Liver (tissue), 9 donors: Measurements from ENCODE around the gene OOSP4B. TPM values are rescaled to one million over a fixed set of nuclear protein-coding genes. Genes with fewer than 3 reads are reported as not detected.

Experiments
- DNase-seq: peaks from one replicate; pipeline ENCODE4 v3.0.0-alpha.2; 2017; ENCODE audit warnings: low spot score
- H3K27ac ChIP-seq, 2 donors: one replicate each; pipeline ENCODE4 v1.7.0; 2013; ENCODE audit warnings: inconsistent platforms in 2 of 2, low read length in 2 of 2, control low read depth in 1 of 2, low read depth in 1 of 2, mild to moderate bottlenecking in 1 of 2
- H3K27me3 ChIP-seq, 4 donors: one replicate each; pipeline versions ENCODE4 v1.6.1 to v1.7.0; 2013; ENCODE audit warnings: low read length in 3 of 4, inconsistent platforms in 1 of 4, mild to moderate bottlenecking in 1 of 4, moderate library complexity in 1 of 4; ENCODE audit not compliant: control insufficient read depth in 4 of 4, insufficient read depth in 4 of 4
- H3K36me3 ChIP-seq, 4 donors: one replicate each; pipeline versions ENCODE4 v1.6.1 to v1.7.0; 2013; ENCODE audit warnings: low read length in 3 of 4, mild to moderate bottlenecking in 3 of 4, low read depth in 1 of 4, moderate library complexity in 1 of 4; ENCODE audit not compliant: control insufficient read depth in 4 of 4, insufficient read depth in 3 of 4
- H3K4me1 ChIP-seq, 4 donors: one replicate each; pipeline versions ENCODE4 v1.6.1 to v1.7.0; 2013; ENCODE audit warnings: low read length in 3 of 4, mild to moderate bottlenecking in 3 of 4, moderate library complexity in 1 of 4; ENCODE audit not compliant: control insufficient read depth in 4 of 4, insufficient read depth in 4 of 4
- H3K4me3 ChIP-seq, 3 donors: one replicate each; pipeline versions ENCODE4 v1.6.1 to v1.7.0; 2013; ENCODE audit warnings: low read length in 3 of 3, control low read depth in 1 of 3, low read depth in 1 of 3, mild to moderate bottlenecking in 1 of 3
- H3K9ac ChIP-seq, 2 donors: one replicate each; pipeline ENCODE4 v1.7.0; 2013; ENCODE audit warnings: low read length in 2 of 2, mild to moderate bottlenecking in 2 of 2, moderate library complexity in 2 of 2, control low read depth in 1 of 2, low read depth in 1 of 2
- H3K9me3 ChIP-seq, 4 donors: one replicate each; pipeline versions ENCODE4 v1.6.1 to v1.7.0; 2013; ENCODE audit warnings: low read length in 3 of 4; ENCODE audit not compliant: control insufficient read depth in 4 of 4
- EGR1 ChIP-seq, 2 donors: IDR thresholded peaks; 2 replicates each; pipeline ENCODE4 v1.6.1; 2016 to 2018; ENCODE audit warnings: antibody characterized with exemption in 2 of 2, low read depth in 2 of 2
- FOXA1 ChIP-seq: IDR thresholded peaks from 2 replicates; pipeline ENCODE4 v1.6.1; 2016; ENCODE audit warnings: antibody characterized with exemption
- FOXA2 ChIP-seq: IDR thresholded peaks from 2 replicates; pipeline ENCODE4 v1.6.1; 2016; ENCODE audit warnings: antibody characterized with exemption
- GABPA ChIP-seq, 2 donors: IDR thresholded peaks in 1 of 2; conservative IDR thresholded peaks in 1 of 2; 2 replicates each; pipeline ENCODE4 v1.6.1; 2016; ENCODE audit warnings: antibody characterized with exemption in 2 of 2, mild to moderate bottlenecking in 1 of 2, moderate library complexity in 1 of 2
- HNF4A ChIP-seq, 2 donors: conservative IDR thresholded peaks; 2 replicates each; pipeline ENCODE4 v1.6.1; 2016; ENCODE audit warnings: antibody characterized with exemption in 2 of 2, mild to moderate bottlenecking in 2 of 2
- HNF4G ChIP-seq: IDR thresholded peaks from 2 replicates; pipeline ENCODE4 v1.6.1; 2016; ENCODE audit warnings: antibody characterized with exemption
- NR2F2 ChIP-seq: IDR thresholded peaks from 2 replicates; pipeline ENCODE4 v1.6.1; 2016; ENCODE audit warnings: antibody characterized with exemption
- RAD21 ChIP-seq, 2 donors: IDR thresholded peaks; 2 replicates each; pipeline ENCODE4 v1.6.1; 2016; ENCODE audit warnings: antibody characterized with exemption in 2 of 2, mild to moderate bottlenecking in 2 of 2
- RXRA ChIP-seq, 2 donors: IDR thresholded peaks; 2 replicates each; pipeline ENCODE4 v1.6.1; 2017 to 2018; ENCODE audit warnings: antibody characterized with exemption in 2 of 2, mild to moderate bottlenecking in 1 of 2
- SP1 ChIP-seq: IDR thresholded peaks from 2 replicates; pipeline ENCODE4 v1.6.1; 2018; ENCODE audit warnings: antibody characterized with exemption, mild to moderate bottlenecking
- TAF1 ChIP-seq: conservative IDR thresholded peaks from 2 replicates; pipeline ENCODE4 v1.6.1; 2016; ENCODE audit warnings: antibody characterized with exemption, mild to moderate bottlenecking
- YY1 ChIP-seq: IDR thresholded peaks from 2 replicates; pipeline ENCODE4 v1.6.1; 2016; ENCODE audit warnings: antibody characterized with exemption, mild to moderate bottlenecking
- WGBS: extraction: QIAGEN DNeasy Blood & Tissue Kit; methylation state at CpG from one replicate; pipeline ENCODE4 v1.1.7; 2013; 5-methylcytosine and 5-hydroxymethylcytosine counted together
- polyA plus RNA-seq, 2 donors: library from polyadenylated mRNA; stranded (reverse) in 1 of 2; unstranded in 1 of 2; fragments of 200-250 nt in 1 of 2; fragments of >200 nt in 1 of 2; fragmentation: Nextera tagmentation in 1 of 2; extraction: Ambion mirVana in 1 of 2; gene quantifications; one replicate each; pipeline versions ENCODE4 v1.2.1 to v1.2.3, GENCODE V29; 2013 to 2015
- total RNA-seq, 2 donors: library from RNA; depleted of rRNA; stranded (reverse); fragments of >200 nt; gene quantifications; one replicate each; pipeline ENCODE4 v1.2.3, GENCODE V29; 2014
- TF ChIP-seq, protein P1 (sequence below): IDR thresholded peaks from 2 replicates; pipeline ENCODE4 v1.6.1; 2016; ENCODE audit warnings: antibody characterized with exemption, mild to moderate bottlenecking
- TF ChIP-seq, protein P2 (sequence below): IDR thresholded peaks from 2 replicates; pipeline ENCODE4 v1.6.1; 2016; ENCODE audit warnings: antibody characterized with exemption
- TF ChIP-seq, protein P3 (sequence below): fragments of 150-350 bp; IDR thresholded peaks from 2 replicates; pipeline ENCODE4 v1.5.1; 2017; ENCODE audit warnings: improper control_type of control experiment, low read depth, low read length; ENCODE audit not compliant: missing input control
- TF ChIP-seq, protein P4 (sequence below): IDR thresholded peaks from 2 replicates; pipeline ENCODE4 v1.6.1; 2016; ENCODE audit warnings: antibody characterized with exemption
- TF ChIP-seq, protein P5 (sequence below): IDR thresholded peaks from 2 replicates; pipeline ENCODE4 v1.6.1; 2016; ENCODE audit warnings: antibody characterized with exemption
- donor health status: healthy.
- donor health status: healthy.
- donor health status: healthy.
- donor health status: healthy.
- donor health status: healthy.

The OOSP4B gene
- total and polyA plus RNA-seq, 4 donors = not detected

DNA sequence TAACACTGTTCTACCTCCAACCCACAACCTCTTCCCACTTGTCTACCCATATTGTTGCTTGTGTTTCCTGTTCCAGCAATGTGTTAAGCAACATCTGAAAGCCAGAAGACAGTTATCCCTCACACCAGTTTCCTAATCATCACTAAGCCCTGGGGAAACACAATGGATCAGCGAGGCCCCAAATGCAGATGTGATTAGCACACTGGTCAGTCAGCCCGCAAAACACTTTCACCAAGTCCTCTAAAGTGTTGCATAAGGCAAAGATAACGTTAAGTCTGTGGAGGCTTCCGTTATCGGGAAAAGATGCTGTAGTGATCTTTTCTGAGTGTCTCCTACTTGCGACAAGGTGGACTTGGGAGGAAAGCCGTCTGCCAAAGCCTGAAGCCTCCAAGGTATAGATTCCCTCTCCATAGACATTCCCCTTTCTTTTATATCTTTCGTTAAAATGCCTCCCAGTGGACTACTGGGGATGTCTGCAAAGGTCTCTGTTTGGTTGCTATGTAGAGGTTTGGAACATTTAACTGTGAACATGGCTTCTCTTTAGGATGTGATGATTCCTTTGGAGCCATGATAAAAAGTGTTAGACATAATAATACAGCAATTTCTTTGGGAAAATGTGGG lies 39.5 kb downstream of the OOSP4B start, which contains the start of gene MS4A3 (continued):
- TF ChIP-seq, protein P1, sequence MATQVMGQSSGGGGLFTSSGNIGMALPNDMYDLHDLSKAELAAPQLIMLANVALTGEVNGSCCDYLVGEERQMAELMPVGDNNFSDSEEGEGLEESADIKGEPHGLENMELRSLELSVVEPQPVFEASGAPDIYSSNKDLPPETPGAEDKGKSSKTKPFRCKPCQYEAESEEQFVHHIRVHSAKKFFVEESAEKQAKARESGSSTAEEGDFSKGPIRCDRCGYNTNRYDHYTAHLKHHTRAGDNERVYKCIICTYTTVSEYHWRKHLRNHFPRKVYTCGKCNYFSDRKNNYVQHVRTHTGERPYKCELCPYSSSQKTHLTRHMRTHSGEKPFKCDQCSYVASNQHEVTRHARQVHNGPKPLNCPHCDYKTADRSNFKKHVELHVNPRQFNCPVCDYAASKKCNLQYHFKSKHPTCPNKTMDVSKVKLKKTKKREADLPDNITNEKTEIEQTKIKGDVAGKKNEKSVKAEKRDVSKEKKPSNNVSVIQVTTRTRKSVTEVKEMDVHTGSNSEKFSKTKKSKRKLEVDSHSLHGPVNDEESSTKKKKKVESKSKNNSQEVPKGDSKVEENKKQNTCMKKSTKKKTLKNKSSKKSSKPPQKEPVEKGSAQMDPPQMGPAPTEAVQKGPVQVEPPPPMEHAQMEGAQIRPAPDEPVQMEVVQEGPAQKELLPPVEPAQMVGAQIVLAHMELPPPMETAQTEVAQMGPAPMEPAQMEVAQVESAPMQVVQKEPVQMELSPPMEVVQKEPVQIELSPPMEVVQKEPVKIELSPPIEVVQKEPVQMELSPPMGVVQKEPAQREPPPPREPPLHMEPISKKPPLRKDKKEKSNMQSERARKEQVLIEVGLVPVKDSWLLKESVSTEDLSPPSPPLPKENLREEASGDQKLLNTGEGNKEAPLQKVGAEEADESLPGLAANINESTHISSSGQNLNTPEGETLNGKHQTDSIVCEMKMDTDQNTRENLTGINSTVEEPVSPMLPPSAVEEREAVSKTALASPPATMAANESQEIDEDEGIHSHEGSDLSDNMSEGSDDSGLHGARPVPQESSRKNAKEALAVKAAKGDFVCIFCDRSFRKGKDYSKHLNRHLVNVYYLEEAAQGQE = no peak
- TF ChIP-seq, protein P2, sequence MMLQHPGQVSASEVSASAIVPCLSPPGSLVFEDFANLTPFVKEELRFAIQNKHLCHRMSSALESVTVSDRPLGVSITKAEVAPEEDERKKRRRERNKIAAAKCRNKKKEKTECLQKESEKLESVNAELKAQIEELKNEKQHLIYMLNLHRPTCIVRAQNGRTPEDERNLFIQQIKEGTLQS = no peak

DNA sequence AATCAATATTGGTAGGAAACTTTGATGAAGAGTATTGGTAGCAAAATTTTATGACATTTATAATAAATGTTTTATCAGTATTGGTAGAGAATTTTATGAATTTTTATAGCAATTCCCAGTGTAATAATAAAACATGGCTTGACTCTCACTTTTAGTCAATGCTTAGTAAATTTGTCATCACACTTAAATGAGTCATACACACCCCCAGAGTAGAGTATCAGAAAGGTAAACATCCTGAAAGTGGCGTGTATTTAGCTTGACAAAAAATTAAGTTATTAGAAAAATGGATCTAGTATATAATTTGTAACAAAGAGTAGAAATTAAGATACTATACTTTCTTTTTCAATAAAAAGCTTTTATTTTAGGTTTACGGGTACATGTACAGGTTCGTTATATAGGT lies 42.1 kb downstream of the OOSP4B start:
- Histone ChIP-seq H3K36me3 (no peaks in the 10 kb centered on the region), H3K9me3 (no peaks in the 10 kb centered on the region), H3K27ac (no peak overlapping the region), H3K4me1 (no peaks in the 10 kb centered on the region), H3K9ac (no peak overlapping the region), H3K27me3 (no peaks in the 10 kb centered on the region), H3K4me3 (no peak overlapping the region)
- 85% methylated on average over 3 of the region's 3 CpGs for WGBS
- DNase-seq = no peak
- no peak for TF ChIP-seq TAF1
- TF ChIP-seq, protein P3, sequence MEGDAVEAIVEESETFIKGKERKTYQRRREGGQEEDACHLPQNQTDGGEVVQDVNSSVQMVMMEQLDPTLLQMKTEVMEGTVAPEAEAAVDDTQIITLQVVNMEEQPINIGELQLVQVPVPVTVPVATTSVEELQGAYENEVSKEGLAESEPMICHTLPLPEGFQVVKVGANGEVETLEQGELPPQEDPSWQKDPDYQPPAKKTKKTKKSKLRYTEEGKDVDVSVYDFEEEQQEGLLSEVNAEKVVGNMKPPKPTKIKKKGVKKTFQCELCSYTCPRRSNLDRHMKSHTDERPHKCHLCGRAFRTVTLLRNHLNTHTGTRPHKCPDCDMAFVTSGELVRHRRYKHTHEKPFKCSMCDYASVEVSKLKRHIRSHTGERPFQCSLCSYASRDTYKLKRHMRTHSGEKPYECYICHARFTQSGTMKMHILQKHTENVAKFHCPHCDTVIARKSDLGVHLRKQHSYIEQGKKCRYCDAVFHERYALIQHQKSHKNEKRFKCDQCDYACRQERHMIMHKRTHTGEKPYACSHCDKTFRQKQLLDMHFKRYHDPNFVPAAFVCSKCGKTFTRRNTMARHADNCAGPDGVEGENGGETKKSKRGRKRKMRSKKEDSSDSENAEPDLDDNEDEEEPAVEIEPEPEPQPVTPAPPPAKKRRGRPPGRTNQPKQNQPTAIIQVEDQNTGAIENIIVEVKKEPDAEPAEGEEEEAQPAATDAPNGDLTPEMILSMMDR = no peak
- TF ChIP-seq GABPA (IDR thresholded peaks at IDR 0.05 in 1 of 2, conservative IDR thresholded peaks at IDR 0.05 in 1 of 2) = no peak
- TF ChIP-seq, protein P2 = no peak
- TF ChIP-seq EGR1 (IDR thresholded peaks at IDR 0.05; ENCODE audit: low read depth in 2 of 2) = no peak
- no peak for TF ChIP-seq RXRA (IDR thresholded peaks at IDR 0.05)
- TF ChIP-seq, protein P4, sequence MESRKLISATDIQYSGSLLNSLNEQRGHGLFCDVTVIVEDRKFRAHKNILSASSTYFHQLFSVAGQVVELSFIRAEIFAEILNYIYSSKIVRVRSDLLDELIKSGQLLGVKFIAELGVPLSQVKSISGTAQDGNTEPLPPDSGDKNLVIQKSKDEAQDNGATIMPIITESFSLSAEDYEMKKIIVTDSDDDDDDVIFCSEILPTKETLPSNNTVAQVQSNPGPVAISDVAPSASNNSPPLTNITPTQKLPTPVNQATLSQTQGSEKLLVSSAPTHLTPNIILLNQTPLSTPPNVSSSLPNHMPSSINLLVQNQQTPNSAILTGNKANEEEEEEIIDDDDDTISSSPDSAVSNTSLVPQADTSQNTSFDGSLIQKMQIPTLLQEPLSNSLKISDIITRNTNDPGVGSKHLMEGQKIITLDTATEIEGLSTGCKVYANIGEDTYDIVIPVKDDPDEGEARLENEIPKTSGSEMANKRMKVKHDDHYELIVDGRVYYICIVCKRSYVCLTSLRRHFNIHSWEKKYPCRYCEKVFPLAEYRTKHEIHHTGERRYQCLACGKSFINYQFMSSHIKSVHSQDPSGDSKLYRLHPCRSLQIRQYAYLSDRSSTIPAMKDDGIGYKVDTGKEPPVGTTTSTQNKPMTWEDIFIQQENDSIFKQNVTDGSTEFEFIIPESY = no peak

DNA sequence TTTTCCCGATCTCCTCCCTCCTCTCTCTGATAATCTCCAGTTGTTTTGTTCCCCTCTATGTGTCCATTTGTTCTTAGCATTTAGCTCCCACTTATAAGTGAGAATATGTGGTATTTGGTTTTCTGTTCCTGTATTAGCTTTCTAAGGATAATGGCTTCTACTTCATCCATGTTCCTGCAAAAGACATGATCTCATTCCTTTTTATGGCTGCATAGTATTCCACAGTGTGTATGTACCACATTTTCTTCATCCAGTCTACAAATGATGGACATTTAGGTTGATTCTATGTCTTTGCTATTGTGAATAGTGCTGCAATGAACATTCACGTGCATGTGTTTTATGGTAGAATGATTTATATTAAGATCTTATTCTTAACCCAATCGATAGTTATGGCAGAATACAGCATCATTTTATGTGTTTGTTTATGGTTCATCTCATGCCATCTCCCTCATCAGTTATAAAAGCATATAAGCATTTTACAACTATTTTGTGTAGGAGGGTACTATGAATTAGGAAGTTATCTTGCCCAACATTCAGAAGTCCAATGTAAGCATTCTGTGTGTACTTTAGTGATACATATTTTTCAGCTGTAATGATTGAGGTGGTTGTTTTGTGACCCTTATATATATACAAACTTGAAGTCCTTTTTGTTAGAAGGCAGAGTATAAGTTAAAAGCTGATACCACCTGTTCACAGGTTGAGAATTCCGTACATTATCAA lies 42.7 kb downstream of the OOSP4B start:
- Histone ChIP-seq H3K9me3 (no peaks in the 10 kb centered on the region), H3K9ac (no peak overlapping the region), H3K36me3 (no peaks in the 10 kb centered on the region), H3K27me3 (no peaks in the 10 kb centered on the region), H3K27ac (no peak overlapping the region), H3K4me1 (no peaks in the 10 kb centered on the region), H3K4me3 (no peak overlapping the region)
- DNase-seq = no peak
- 87% methylated on average over 4 of the region's 4 CpGs for WGBS
- TF ChIP-seq NR2F2 (no peak), YY1 (no peak), GABPA (IDR thresholded peaks at IDR 0.05 in 1 of 2, conservative IDR thresholded peaks at IDR 0.05 in 1 of 2) (no peak), TAF1 (no peak), FOXA2 (no peak), HNF4A (conservative IDR thresholded peaks at IDR 0.05) (no peak), HNF4G (no peak), SP1 (no peak), FOXA1 (no peak), RAD21 (IDR thresholded peaks at IDR 0.05) (no peak)
- TF ChIP-seq, protein P3 = no peak
- TF ChIP-seq, protein P5, sequence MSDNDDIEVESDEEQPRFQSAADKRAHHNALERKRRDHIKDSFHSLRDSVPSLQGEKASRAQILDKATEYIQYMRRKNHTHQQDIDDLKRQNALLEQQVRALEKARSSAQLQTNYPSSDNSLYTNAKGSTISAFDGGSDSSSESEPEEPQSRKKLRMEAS = no peak
